GM18498 (cell line): ENCODE data around the gene PRDM16.

Experiments used
- ATAC-seq: cut with Tn5 transposase; IDR thresholded peaks from one replicate; pipeline ENCODE4 v1.9.1; 2021; ENCODE audit warnings: mild to moderate bottlenecking, moderate library complexity; ENCODE audit not compliant: unreplicated experiment

The PRDM16 gene

DNA sequence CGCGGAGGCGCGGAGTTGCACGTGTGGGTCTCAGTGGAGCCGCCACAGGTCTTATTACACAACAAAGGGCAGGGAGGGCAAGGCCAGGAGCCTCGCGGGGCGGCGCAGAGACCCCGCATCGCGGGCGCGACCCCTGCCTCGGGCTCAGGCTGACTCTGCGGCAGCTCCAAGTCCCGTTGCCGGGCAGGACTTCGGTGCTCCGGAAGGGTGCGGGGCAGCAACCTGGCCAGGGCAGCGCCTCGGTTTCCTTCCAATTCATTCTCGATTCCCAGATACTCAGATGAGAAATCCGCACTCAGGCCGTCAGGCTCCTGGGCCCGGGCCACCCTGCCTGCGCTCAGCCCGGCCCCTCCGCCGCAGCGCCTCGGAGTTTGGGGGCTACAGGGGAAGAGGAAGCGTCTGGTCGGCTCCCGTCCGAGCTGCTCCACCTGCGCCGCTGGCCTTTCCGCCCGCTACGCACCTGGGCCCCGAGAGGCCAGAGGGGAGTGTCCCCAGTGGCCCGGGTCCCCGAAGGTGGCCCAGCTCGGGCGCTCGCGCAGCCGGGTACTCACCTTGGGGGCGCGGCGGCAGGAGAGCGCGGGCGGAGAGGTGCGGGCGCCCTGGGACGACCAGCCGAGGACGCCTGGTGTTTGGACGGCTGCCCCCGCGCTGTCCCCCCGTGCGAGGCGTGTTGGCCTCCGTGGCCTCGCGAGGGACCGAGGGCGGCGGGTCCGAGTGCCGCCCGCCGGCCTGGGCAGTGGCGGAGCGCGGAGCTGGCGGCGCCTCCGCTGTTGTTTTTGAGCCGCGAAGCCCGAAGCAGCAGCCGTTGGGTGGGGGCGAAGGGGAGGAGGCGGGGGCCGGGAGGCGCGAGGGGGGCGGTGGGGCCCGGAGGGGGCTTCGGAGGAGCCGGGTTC, 1.1 kb upstream of the PRDM16 start:
- no peak for ATAC-seq

DNA sequence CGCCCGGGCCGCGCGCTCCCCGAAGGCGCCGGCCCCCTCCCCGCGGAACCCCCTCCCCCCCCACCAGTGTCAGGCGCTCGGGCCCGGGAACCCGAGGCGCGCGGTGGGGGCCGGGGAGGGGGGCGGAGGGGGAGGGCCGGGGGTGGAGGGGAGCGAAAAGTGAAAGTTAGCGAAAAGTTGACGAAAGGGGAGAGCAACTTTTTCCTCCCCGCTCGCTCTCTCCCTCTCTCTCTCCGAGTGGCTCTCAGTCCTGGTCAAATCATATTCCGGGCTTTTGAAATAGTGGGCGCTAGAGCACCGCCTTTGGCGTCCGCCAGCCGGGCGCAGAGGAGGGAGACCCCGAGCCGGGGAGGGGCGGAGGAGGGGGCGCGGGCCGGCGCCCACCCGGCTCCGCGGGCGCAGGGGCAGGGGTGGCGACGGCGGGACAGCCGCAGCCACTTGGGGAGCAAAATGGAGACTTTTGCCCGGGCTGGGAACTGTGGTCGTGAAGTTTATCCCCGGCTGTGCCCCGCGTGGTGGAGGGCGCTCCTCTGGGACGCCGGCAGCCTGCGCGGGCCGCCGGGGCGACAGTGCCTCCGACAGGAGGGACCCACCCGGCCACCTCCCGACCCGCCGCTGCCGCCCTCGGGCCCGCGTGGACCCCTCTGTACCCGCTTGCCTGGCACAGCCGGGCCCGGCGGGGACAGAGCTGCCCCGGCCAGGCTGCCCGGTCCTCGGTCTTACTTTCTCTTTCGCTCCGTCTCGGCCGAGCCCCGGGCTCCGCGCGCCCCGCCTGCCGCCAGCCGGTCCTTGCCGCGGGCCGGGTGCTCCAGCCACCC, 697 bp downstream of the PRDM16 start:
- ATAC-seq: no peak

DNA sequence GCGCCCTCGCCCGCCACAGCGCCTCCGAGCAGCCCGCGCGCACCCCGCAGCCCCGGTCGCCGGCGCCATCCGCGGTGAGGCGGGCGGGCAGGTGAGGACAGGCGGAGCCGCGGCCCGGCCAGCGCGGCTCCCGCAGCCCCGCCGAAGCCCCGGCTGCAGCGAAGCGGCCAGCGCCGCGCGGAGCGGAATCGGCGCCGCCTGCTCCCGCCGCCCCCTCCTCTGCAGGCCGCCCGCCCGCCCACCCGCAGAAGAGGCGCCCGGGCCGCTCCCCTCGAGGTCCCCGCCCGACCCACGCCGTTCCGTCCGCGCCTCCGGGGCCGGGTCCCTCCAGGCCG, 1.3 kb downstream of the PRDM16 start:
- no peak for ATAC-seq

DNA sequence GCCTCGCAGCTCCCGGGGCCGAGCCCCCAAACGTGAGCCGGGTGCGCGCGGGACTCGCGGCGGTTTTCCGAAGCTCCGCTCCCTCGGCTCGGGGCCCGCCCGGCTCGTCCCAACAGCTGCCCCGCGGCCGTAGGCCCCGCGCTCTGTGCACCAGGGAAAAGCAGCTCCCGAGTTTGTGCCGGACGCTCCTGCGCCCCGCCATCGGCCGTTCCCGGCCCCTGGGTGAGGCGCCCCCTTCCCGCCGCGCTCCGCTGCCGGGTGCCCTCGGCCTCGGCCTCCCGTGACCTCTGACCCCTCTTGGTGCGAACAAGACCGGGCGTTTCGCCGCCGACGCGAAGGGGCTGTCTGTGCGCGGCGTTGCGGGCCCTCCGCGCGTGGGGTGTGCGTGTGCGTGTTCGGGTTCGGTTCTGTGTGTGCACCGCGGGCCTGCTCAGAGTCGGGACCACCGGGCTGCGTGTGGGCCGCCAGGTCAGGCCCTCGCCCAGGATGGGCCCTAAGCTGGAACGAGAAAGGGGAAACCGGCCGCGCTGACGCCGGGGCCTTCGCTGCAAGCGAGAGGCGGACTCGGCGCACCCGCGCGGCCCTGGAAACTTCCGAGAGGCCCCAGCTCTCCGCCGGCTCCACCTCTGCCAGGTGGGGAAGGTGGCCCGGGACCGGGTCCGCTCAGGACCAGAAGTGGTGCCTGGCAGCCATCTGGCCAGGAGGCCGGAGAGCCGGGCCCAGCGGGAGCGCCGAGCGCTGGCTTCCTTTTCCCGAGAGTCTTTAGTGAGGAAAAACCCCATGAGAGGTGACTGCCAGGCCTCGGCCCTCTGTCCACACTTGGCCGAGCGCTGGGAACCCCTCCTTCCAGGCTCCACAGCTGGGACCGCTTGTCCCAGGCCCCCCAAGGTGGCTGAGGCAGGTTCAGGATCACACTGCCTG, 1.9 kb downstream of the PRDM16 start:
- ATAC-seq: no peak

DNA sequence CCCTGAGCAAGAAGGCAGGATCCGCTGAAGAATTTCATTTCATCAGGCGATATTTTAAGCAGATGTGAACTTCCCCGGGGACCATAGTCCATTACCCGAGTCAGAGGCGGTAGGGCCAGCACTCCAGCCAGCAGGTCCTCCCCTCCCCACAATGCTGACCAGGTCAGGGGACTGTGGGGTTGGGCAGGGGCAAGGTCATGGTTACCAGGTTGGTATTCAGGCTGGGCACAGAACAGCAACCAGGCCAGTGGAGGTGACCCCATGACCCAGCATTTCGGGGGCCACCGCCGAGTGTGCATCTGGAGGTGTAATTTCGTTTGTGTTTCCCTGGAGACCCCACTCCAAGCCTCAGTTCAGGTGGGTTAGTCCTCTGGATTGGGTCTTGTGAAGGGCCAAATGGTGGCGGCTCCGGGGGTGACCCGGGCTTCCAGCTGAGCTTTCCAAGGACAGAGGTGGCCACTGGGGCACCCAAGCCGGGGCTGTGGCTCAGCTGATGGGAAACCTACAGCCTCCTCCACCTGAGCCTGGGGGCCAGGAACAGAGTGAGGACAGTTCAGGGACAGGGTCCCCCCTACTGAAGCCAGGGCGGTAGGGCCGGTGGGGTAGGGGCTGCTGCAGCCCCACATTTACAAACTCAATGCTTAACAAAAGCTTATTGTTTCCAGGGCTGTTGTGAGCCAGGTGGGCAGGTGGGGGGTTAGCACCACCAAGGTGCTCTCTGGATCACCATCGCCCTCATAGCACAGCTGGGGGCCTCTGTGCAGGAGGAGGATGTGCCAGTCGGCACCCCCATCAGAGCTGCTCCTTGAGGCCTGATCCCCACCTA, 2.8 kb downstream of the PRDM16 start:
- no peak for ATAC-seq

DNA sequence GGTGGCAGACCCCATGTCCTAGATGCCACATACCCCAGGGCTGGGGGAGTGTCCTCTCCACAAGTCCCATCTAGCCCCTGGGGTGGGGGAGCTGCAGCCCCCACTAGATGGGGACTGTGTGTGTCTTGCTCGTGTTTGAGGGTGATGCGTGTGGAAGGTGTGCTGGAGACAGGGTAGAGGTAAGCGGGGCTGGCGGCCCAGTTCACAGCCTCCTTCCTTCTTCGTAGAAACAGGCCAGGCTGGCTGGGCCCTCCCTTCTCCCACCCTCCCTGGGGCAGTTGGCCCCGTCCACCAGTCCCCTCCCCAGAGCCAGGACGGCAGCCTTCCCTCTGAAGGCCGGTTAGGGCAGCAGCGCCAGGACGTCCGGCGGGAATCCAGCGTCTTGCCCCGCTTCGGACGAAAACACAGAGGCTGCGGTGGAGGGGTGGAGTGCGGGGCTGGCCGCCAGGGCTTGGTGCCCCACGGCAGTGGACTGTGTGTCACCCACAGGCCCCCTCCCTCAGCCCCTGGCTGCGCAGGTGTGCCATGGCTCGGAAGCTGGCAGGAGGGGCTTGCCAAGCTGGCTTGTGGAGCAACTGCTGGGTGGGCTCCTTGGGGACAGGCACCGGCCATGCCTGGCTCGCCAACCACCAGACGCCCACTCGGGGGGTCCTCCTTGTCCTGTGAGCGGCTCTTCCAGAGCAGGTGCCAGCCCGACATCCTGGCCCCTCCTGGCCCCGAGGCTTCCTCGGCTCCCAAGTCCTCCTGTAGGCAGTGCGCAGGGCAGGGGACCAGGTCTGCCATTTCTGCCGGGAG, 3.6 kb downstream of the PRDM16 start:
- ATAC-seq: no peak

DNA sequence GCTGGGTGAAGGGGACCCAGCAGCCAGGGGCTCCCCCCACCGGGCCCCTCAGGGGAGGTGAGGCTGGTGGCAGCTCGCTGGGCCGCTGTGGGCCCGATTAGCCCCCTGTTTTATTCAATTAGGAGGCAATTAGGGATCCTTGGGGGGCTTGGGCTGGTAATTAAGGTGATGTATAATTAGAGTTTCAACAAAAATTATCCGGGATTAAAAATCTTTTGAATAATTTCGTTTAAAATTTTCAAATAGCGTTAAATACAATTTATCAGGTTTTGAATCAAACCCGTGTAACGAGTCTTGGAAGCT, 4.1 kb downstream of the PRDM16 start:
- ATAC-seq: no peak

DNA sequence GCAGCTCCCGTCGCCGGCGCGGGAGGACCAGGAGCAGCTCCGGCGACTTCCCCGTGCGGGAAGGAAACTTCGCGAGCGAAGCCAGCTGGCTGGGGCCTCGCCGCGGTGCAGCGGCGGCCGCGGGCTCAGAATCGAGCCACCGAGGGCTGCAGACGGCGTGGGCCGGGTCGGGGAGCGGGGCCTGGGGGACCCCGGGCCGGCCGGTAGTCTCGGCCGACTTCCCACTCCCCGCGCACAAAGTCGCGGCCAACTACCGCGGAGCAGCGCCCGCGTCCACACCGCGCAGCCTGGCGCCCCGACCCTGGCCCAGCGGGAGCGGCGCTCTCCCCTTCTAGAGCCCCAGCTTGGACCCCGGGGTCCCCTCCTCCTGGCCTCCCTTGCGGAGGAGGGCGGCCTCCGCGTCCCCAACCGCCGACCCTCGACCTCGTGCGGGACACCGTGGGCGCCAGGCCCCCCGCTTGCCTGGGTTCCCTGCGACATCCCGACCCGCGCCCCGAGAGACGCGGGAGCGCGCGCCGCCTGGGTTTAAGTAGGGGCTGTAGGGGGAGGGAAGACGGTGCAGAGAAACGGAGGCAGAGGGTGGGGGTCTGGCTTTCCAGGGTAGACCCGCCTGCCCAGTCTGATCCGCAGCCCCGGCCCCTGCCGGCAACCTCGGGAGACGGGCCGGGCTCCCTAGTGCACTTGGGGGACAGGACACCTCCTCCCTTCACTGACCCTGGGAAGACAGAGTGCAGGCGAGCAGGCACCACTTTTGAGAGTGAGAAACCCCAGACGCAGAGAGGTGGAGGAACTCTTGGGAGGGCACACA, 4.7 kb downstream of the PRDM16 start:
- no peak for ATAC-seq

DNA sequence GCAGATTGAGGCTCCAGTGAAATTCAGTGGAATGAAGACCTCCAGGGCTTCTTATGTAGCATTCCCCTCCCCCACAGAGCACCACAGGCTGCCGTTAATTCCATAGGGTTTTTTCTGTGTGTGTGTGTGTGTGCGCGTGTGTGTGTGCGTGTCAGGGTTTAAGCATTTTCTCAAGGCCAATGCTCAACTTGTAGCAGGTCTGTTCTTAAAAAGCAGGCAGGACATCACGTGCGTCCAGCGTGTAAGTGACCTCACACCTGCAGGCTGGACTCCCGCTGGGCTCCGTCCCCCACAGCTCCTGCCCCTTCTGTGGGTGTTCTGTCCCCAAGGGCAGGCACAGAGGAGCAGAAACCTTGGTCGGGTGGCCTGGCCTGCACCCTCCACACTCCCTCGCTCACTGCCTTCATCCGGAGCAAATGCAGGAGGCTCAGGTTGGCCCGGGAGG, 5.3 kb downstream of the PRDM16 start:
- ATAC-seq: no peak

DNA sequence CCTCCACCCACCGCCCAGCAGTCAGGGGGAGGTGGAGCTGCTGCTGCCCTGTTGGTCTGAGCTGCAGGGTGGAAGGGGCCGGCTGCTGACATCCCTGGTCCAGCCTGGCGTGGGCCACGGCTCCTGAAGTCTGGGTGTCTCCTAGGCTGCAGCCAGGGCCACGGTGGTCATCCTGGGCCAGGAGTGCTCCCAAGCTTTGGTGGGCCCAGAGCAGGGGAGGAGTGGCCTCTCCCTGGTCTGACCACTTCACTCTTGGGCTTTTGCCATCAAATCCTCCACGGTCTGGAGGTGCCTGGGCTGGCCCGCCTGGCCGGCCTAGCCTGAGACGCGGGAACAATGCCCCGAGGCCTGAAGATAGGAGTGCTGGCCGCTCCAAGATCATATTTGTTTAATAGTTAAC, 5.8 kb downstream of the PRDM16 start:
- no peak for ATAC-seq

DNA sequence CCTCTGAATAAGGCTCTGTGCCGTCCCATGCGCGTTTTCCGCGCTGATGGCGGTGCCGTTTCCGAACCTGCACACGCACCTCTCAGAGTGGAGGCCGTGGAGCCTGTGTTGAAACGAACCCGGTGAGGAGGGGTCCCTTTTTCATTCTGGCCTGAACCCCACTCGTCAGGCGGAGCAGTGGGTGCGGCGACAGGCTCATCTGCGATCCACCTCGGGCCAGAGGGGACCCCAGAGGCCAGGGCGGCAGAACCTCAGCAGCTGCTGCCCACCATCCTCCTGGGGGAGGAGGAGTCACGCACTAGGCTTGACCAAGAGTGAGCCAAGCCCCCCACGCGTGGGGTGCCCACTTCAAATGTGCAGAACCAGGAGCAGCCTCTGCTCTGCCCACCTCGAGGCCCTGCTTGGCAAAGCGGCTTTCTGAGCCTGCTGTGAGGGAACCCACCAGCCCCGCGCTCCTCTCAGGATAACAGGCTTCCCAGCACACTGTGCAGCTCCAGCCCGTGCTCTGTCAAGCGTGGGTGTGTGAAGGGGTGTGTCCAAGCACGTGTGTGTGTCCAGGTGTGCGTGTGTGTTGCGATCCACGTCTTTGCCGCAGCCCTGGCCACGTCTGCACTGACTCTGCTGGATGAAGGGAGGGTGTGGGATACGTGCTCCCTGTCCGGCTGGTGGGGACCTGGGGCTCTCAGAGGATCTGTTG, 6.8 kb downstream of the PRDM16 start:
- no peak for ATAC-seq

DNA sequence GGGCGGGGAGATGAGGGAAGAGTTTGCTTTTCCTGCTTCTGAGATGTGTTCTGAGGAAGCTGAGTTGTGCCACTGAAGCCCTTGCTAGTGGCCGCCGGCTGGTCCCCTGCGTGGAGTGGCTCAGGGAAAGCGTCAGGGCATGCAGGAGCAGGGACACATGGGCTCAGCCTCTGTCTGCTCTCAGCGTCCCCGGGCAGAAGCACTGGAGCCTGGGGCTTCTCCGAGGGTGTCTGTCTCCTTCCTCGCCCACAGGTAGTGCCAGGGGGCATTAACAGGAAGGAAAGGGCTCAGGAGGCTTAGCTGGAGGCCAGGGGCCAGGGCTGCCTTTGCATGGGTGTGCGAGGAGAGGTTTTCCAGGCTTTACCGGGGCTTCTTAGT, 7.3 kb downstream of the PRDM16 start:
- no peak for ATAC-seq

DNA sequence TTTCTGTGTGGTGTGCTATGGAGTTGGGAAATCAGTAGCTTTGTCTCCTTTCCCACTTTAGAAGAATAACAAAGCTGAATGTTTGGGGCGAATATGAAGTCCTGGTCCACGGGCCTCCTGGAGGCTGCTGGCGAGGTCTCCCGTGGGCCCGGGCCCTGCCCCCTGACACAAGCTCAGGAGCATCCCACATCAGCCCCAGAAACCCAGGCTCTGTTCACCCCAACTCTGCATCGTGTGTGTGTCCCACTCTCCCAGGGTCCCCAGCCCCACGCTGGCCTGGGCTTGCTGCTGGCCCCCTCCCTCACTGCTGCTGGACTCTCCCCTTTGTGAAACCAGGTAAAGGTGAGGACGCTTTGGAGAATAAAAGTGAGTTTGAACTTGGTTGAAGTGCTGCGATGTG, 8.1 kb downstream of the PRDM16 start:
- ATAC-seq: no peak

DNA sequence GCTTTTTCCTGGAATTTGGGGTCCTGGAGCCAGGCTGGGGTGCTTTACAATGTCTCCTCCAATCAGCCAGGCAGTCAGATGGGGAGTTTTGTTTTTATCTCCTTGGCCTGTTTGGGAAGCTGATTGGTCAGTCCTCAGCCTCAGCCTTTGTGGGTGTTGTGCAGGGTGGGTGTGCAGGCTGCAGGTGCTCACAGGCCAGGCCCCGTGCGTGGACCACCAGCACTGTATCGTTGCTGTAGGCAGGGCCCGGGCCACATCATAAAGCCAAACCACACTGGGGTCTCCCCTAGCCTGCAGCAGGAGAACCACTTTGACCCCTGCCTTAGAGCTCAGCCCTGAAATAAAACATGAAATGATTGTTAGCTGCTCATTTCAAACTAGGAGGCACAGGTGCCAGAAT, 8.6 kb downstream of the PRDM16 start:
- no peak for ATAC-seq

DNA sequence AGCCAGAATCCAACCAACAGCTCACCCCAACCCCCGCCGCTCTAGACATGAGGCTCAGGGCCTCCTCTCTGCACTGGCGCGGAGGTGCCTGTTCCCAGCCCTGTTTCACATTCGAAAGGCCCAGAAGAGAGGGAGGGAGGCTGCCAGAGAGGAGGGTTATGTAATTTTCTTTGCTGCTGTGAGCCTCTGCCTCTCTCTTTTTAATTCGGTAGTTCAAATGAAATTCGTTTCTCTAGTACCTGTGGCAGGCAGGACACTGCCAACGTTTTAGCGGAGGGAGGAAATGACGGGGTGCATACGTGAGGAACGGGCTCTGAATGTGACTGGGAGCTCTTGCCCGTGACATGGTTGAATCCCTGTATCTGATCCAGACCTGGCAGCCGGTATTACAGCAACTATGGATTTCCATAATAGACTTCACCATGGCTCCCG, 9.4 kb downstream of the PRDM16 start:
- no peak for ATAC-seq

DNA sequence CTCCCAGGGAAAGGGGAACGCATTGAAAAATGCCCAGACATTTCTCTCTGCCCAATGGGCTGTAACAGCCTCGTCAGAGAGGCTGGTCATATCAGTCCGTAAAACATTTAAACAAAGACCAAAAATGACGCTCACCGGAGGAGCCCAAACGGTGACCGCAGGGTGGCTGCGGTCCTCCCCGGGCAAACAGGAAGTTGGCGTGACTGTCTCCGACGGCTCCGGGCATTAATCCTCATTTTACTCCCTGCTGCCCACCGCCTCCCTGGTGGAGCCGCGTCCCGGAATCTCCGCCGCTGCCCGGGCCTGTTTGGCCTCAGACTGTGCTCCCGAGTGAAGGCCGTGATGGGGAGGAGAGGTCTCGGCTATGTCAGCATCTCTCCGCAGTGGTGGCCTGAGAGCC, 9.9 kb downstream of the PRDM16 start:
- no peak for ATAC-seq

DNA sequence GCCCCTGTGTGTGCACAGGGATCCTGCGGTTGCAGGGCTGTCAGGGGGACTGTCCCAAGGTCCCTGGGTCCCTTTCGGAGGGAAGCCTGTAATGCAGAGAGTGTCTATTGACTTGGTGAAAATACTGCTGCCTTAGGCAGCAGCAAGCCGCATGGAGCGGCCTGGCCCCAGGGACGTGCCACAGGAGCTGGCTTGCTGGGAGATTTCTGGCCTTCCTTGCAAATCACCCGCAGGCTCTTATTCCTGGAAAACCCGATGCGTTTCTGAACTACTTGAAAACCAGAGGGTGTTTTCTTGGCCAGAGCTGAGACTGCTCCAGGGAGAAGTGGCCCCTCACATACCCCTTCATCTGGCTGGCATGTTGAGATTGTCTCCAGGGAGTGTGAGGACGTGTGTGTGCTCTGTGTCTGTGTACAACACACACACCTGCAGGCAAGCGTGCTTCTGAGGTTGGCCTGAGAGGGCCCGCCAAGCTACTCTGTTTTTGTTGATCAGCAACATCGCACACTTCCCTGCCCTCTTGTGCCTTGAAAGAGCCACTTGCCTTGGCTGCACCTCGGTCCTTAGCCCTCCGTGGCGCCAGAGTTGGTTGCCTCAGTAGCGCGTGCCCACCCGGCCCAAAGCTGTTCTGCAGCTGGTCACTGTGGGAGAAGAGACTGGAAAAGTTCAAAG, 10.5 kb downstream of the PRDM16 start:
- ATAC-seq: no peak
